ENCODE data around the gene TIMP2. TPM values are rescaled to one million over a fixed set of nuclear protein-coding genes. Genes with fewer than 3 reads are reported as not detected.

Gene TIMP2
- total and polyA plus RNA-seq, 2 of the 13 experiments (the other 11 are each of a cell fraction or from before 2014, with no cell fraction given) = 3.8 to 8.5 TPM

GRCh38 chr17:78962345-78962983 lies 37.3 kb upstream of the TIMP2 start (continued):
- peak; percentile 83; the same call in 1 of the 2 replicates for TF ChIP-seq STAT6 (CRISPR knock-in tag; IDR thresholded peaks at IDR 0.05; ENCODE audit: borderline replicate concordance)
- TF ChIP-seq MED13 (CRISPR knock-in tag; IDR thresholded peaks at IDR 0.05) = no peak
- no peak for TF ChIP-seq IRX3 (CRISPR knock-in tag; IDR thresholded peaks at IDR 0.05; ENCODE audit: borderline replicate concordance, low read depth)
- TF ChIP-seq HMG20A (CRISPR knock-in tag; IDR thresholded peaks at IDR 0.05; ENCODE audit: borderline replicate concordance) = peak; percentile 77; the same call in 1 of the 2 replicates
- no peak for TF ChIP-seq HHEX (CRISPR knock-in tag; IDR thresholded peaks at IDR 0.05)
- TF ChIP-seq ZSCAN29 (CRISPR knock-in tag; conservative IDR thresholded peaks at IDR 0.05) = peak; percentile 93
- no peak for TF ChIP-seq SMYD3 (CRISPR knock-in tag; IDR thresholded peaks at IDR 0.05)
- TF ChIP-seq MTA3 (CRISPR knock-in tag; IDR thresholded peaks at IDR 0.05) = no peak
- no peak; the same call in 1 of the 2 replicates for TF ChIP-seq BORCS8-MEF2B (CRISPR knock-in tag; IDR thresholded peaks at IDR 0.05)
- peak; percentile 89 for TF ChIP-seq ETV6 (CRISPR knock-in tag; conservative IDR thresholded peaks at IDR 0.05)
- peak; percentile 67 for TF ChIP-seq ZGPAT (CRISPR knock-in tag; IDR thresholded peaks at IDR 0.05)
- TF ChIP-seq RARG (CRISPR knock-in tag; IDR thresholded peaks at IDR 0.05; ENCODE audit: low read depth) = no peak
- peak; percentile 51; the same call in 1 of the 2 replicates for TF ChIP-seq ZBTB39 (CRISPR knock-in tag; IDR thresholded peaks at IDR 0.05)
- no peak for TF ChIP-seq ZNF850 (CRISPR knock-in tag; conservative IDR thresholded peaks at IDR 0.05)
- TF ChIP-seq HIC2 (CRISPR knock-in tag; IDR thresholded peaks at IDR 0.05; ENCODE audit: low read depth) = peak; percentile 78
- TF ChIP-seq CREM (IDR thresholded peaks at IDR 0.05) = peak; percentile 83
- TF ChIP-seq CREM (CRISPR knock-in tag; IDR thresholded peaks at IDR 0.05) = no peak
- peak; percentile 99 for TF ChIP-seq ZNF280D (CRISPR knock-in tag; IDR thresholded peaks at IDR 0.05)
- TF ChIP-seq RCOR2 (CRISPR knock-in tag; IDR thresholded peaks at IDR 0.05) = 0 out of 2 replicates have a peak, but pooled peaks have one; percentile 72
